PC-9 (cell line): ENCODE data around the gene LNX1.

Experiments
- CTCF ChIP-seq: fragments of 200-600 bp; sonication (generic); conservative IDR thresholded peaks from 2 replicates; pipeline ENCODE4 v1.6.1; 2017; ENCODE audit warnings: mixed run types, antibody characterized with exemption, mild to moderate bottlenecking, moderate library complexity
- EZH2 ChIP-seq: fragments of 200-600 bp; sonication (generic); IDR thresholded peaks from 2 replicates; pipeline ENCODE4 v1.8.0; 2017; ENCODE audit warnings: antibody characterized with exemption, low read depth

GRCh38 chr4:53514509-53514908 is 76.8 kb downstream of the LNX1 start:
- TF ChIP-seq EZH2 (no peak), CTCF (no peak)
